ENCODE results near the gene OOEP. TPM values are rescaled to one million over a fixed set of nuclear protein-coding genes. Genes with fewer than 3 reads are reported as not detected.
A peak's percentile ranks its signal among the peaks of the same experiment; 100 is the strongest.

OOEP gene
- polyA plus RNA-seq, 3 donors: not detected

- peak; percentile 53 to 71 (median 68) for DNase-seq
- H4K20me1 ChIP-seq (ENCODE audit: insufficient read depth, low read length): no peaks in the 10 kb centered on the region
- H3K4me2 ChIP-seq (replicated peaks; ENCODE audit: extremely low read depth, low read length, poor library complexity, severe bottlenecking): peak overlapping the region; percentile 91
- 1% methylated on average over 31 of the region's 38 CpGs for WGBS (ENCODE audit: insufficient coverage)
- Mint-ChIP-seq H3K4me1 (peaks cover 17% of the 10 kb centered on the region), H3K4me3 (peak overlapping the region; percentile 82 to 93), H3K27me3 (ENCODE audit: low read depth in 3 of 3) (peaks cover 0 to 11% (median 0%) of the 10 kb centered on the region in 3 donors), H3K36me3 (no peaks in the 10 kb centered on the region), H3K27ac (peak overlapping the region; percentile 37 to 84 (median 67)), H3K9me3 (no peaks in the 10 kb centered on the region)
- no peaks in the 10 kb centered on the region for H3K36me3 ChIP-seq (replicated peaks in 1 of 2; ENCODE audit: control insufficient read depth in 1 of 2, insufficient read depth in 2 of 2, low read length in 2 of 2)
- peak overlapping the region; percentile 95 for H2AFZ ChIP-seq (ENCODE audit: insufficient read depth, low read depth, low read length, poor library complexity, severe bottlenecking)
- H3K27ac ChIP-seq (ENCODE audit: low read depth in 1 of 2, low read length in 2 of 2): peak overlapping the region; percentile 44 to 82
- peak; percentile 53 for TF ChIP-seq CTCF (IDR thresholded peaks at IDR 0.05)
- no peaks in the 10 kb centered on the region for H3K79me2 ChIP-seq (ENCODE audit: insufficient read depth, low read length)
- no peaks in the 10 kb centered on the region for H3K27me3 ChIP-seq (ENCODE audit: control insufficient read depth in 2 of 2, insufficient read depth in 2 of 2, low read length in 2 of 2)
- peak overlapping the region; percentile 73 for H3K9ac ChIP-seq (ENCODE audit: insufficient read depth, low read length, poor library complexity, severe bottlenecking)
- no peaks in the 10 kb centered on the region for H3K9me3 ChIP-seq (replicated peaks in 1 of 2; ENCODE audit: control insufficient read depth in 1 of 2, insufficient read depth in 1 of 2, low read length in 2 of 2)
- H3K4me1 ChIP-seq (ENCODE audit: control insufficient read depth in 1 of 2, insufficient read depth in 2 of 2, low read length in 2 of 2): peaks cover 8 to 12% of the 10 kb centered on the region in 2 donors
- H3K4me3 ChIP-seq (replicated peaks in 1 of 3; ENCODE audit: low read depth in 2 of 3, low read length in 3 of 3): peak overlapping the region; percentile 48 to 80 (median 50)
- intact Hi-C loops (cut with micrococcal nuclease): no loop called here
Measured at GRCh38 chr6:73388800-73389512, 19.3 kb upstream of the OOEP start.

GRCh38 chr6:73388433-73388799 is 18.7 kb upstream of the OOEP start:
- peak overlapping the region; percentile 73 for H3K9ac ChIP-seq (ENCODE audit: insufficient read depth, low read length, poor library complexity, severe bottlenecking)
- H3K27me3 ChIP-seq (ENCODE audit: control insufficient read depth in 2 of 2, insufficient read depth in 2 of 2, low read length in 2 of 2): no peaks in the 10 kb centered on the region
- H3K4me2 ChIP-seq (replicated peaks; ENCODE audit: extremely low read depth, low read length, poor library complexity, severe bottlenecking): peak overlapping the region; percentile 91
- Mint-ChIP-seq H3K27me3 (ENCODE audit: low read depth in 3 of 3) (peaks cover 0 to 11% (median 0%) of the 10 kb centered on the region in 3 donors), H3K36me3 (no peaks in the 10 kb centered on the region), H3K4me1 (peaks cover 17% of the 10 kb centered on the region), H3K27ac (peak overlapping the region in 4 of 7 donors; percentile 38 to 82 (median 68)), H3K4me3 (peak overlapping the region; percentile 82 to 93), H3K9me3 (no peaks in the 10 kb centered on the region)
- H3K4me3 ChIP-seq (replicated peaks in 1 of 3; ENCODE audit: low read depth in 2 of 3, low read length in 3 of 3): peak overlapping the region; percentile 48 to 80 (median 50)
- no peak for TF ChIP-seq CTCF (IDR thresholded peaks at IDR 0.05)
- peaks cover 8 to 12% of the 10 kb centered on the region in 2 donors for H3K4me1 ChIP-seq (ENCODE audit: control insufficient read depth in 1 of 2, insufficient read depth in 2 of 2, low read length in 2 of 2)
- no peak for DNase-seq
- H4K20me1 ChIP-seq (ENCODE audit: insufficient read depth, low read length): no peaks in the 10 kb centered on the region
- intact Hi-C loops (cut with micrococcal nuclease): no loop called here
- H2AFZ ChIP-seq (ENCODE audit: insufficient read depth, low read depth, low read length, poor library complexity, severe bottlenecking): peak overlapping the region; percentile 95
- no peaks in the 10 kb centered on the region for H3K36me3 ChIP-seq (replicated peaks in 1 of 2; ENCODE audit: control insufficient read depth in 1 of 2, insufficient read depth in 2 of 2, low read length in 2 of 2)
- peak overlapping the region; percentile 44 to 82 for H3K27ac ChIP-seq (ENCODE audit: low read depth in 1 of 2, low read length in 2 of 2)
- H3K9me3 ChIP-seq (replicated peaks in 1 of 2; ENCODE audit: control insufficient read depth in 1 of 2, insufficient read depth in 1 of 2, low read length in 2 of 2): no peaks in the 10 kb centered on the region
- no peaks in the 10 kb centered on the region for H3K79me2 ChIP-seq (ENCODE audit: insufficient read depth, low read length)
- 86% methylated on average over 2 of the region's 4 CpGs for WGBS (ENCODE audit: insufficient coverage)

All from CD14-positive monocyte (primary cell).